DOHH2 (cell line): Measurements from ENCODE around the gene NUTM1.
"Not testable (repeated sequence)": the region's sequence is repeated elsewhere in the genome, so short reads cannot be mapped to it uniquely, and the experiment has no call there.

Experiments
- H3F3A ChIP-seq: fragments of 200-600 bp; sonication (generic), shearing (Covaris generic); 2 replicates; pipeline ENCODE4 v1.6.0; 2016; ENCODE audit warnings: antibody characterized with exemption, mild to moderate bottlenecking; ENCODE audit not compliant: control insufficient read depth, insufficient read depth
- H3K27ac ChIP-seq: fragments of 200-600 bp; sonication (generic); 2 replicates; pipeline ENCODE4 v1.5.1; 2014; ENCODE audit warnings: low read depth, mild to moderate bottlenecking, low read length, moderate library complexity
- H3K27me3 ChIP-seq: fragments of 200-600 bp; sonication (generic); 2 replicates; pipeline ENCODE4 v1.6.1; 2014; ENCODE audit warnings: mild to moderate bottlenecking, low read length, mixed read lengths; ENCODE audit not compliant: control insufficient read depth
- H3K36me3 ChIP-seq: fragments of 200-600 bp; sonication (generic); 2 replicates; pipeline ENCODE4 v1.6.1; 2014; ENCODE audit warnings: mild to moderate bottlenecking, low read length, moderate library complexity, mixed read lengths; ENCODE audit not compliant: control insufficient read depth
- H3K4me1 ChIP-seq: fragments of 200-600 bp; sonication (generic); 2 replicates; pipeline ENCODE4 v1.6.1; 2014; ENCODE audit warnings: mild to moderate bottlenecking, low read length, mixed read lengths; ENCODE audit not compliant: control insufficient read depth
- H3K4me2 ChIP-seq: fragments of 200-600 bp; sonication (generic); 2 replicates; pipeline ENCODE4 v1.6.0; 2014; ENCODE audit warnings: mild to moderate bottlenecking, low read length, moderate library complexity
- H3K4me3 ChIP-seq: fragments of 200-600 bp; sonication (generic); 2 replicates; pipeline ENCODE4 v1.5.1; 2014; ENCODE audit warnings: mild to moderate bottlenecking, low read length, mixed read lengths
- H3K79me2 ChIP-seq: fragments of 200-600 bp; sonication (generic); 2 replicates; pipeline ENCODE4 v1.6.1; 2014; ENCODE audit warnings: mild to moderate bottlenecking, low read length, mixed read lengths; ENCODE audit not compliant: control insufficient read depth
- H3K9me2 ChIP-seq: fragments of 200-600 bp; sonication (generic); replicated peaks from 2 replicates; pipeline ENCODE4 v1.6.1; 2014; ENCODE audit warnings: mild to moderate bottlenecking, low read length, mixed read lengths; ENCODE audit not compliant: control insufficient read depth
- H3K9me3 ChIP-seq: fragments of 200-600 bp; sonication (generic); 2 replicates; pipeline ENCODE4 v1.6.1; 2014; ENCODE audit warnings: antibody characterized with exemption, low read length, mixed read lengths; ENCODE audit not compliant: control insufficient read depth, insufficient read depth
- H4K20me1 ChIP-seq: fragments of 200-600 bp; sonication (generic); 2 replicates; pipeline ENCODE4 v1.6.0; 2014; ENCODE audit warnings: low read depth, mild to moderate bottlenecking, antibody characterized with exemption, low read length, moderate library complexity; ENCODE audit not compliant: control insufficient read depth, insufficient read depth

The NUTM1 gene

GRCh38 chr15:34392981-34393380, 49.9 kb downstream of the NUTM1 start:
- H3K4me2 ChIP-seq, H3K79me2 ChIP-seq, H3K4me1 ChIP-seq, H3K4me3 ChIP-seq, H3K9me2 ChIP-seq, H3K27me3 ChIP-seq, H4K20me1 ChIP-seq, H3K9me3 ChIP-seq, H3K36me3 ChIP-seq, H3K27ac ChIP-seq, H3F3A ChIP-seq: not testable (repeated sequence)

GRCh38 chr15:34397637-34398259, 54.6 kb downstream of the NUTM1 start:
- H3K4me2 ChIP-seq, H3F3A ChIP-seq, H3K4me1 ChIP-seq: not testable (repeated sequence)

GRCh38 chr15:34403160-34403598, 60.1 kb downstream of the NUTM1 start:
- not testable (repeated sequence) for H3K36me3 ChIP-seq, H4K20me1 ChIP-seq, H3K27me3 ChIP-seq, H3K9me2 ChIP-seq, H3K4me2 ChIP-seq, H3K4me3 ChIP-seq, H3K79me2 ChIP-seq, H3K27ac ChIP-seq, H3F3A ChIP-seq, H3K4me1 ChIP-seq, H3K9me3 ChIP-seq

More at GRCh38 chr15:34397637-34398259, 54.6 kb downstream of the NUTM1 start:
- H3K27ac ChIP-seq, H3K4me3 ChIP-seq, H3K9me3 ChIP-seq, H4K20me1 ChIP-seq, H3K27me3 ChIP-seq, H3K36me3 ChIP-seq, H3K9me2 ChIP-seq, H3K79me2 ChIP-seq: not testable (repeated sequence)

- not testable (repeated sequence) for H3K36me3 ChIP-seq, H3K79me2 ChIP-seq, H3F3A ChIP-seq, H3K27ac ChIP-seq, H3K9me2 ChIP-seq, H3K4me3 ChIP-seq, H4K20me1 ChIP-seq, H3K4me1 ChIP-seq, H3K9me3 ChIP-seq, H3K27me3 ChIP-seq, H3K4me2 ChIP-seq
Observed at GRCh38 chr15:34403899-34404298, 60.8 kb downstream of the NUTM1 start.
